Lower leg skin (tissue), 4 donors: ENCODE data around the gene TRAF4. TPM values are rescaled to one million over a fixed set of nuclear protein-coding genes. Genes with fewer than 3 reads are reported as not detected.
A peak's percentile ranks its signal among the peaks of the same experiment; 100 is the strongest.
"Not testable (repeated sequence)": the region's sequence is repeated elsewhere in the genome, so short reads cannot be mapped to it uniquely, and the experiment has no call there.

Experiments used
- DNase-seq, 2 donors: peaks; one replicate each; pipeline ENCODE4 v3.0.0-alpha.2; 2019; ENCODE audit warnings: low spot score in 2 of 2
- H3K4me3 ChIP-seq: fragments of 200-600 bp; sonication (generic); 2 replicates; pipeline ENCODE4 v1.5.1; 2017; ENCODE audit warnings: mild to moderate bottlenecking, low read depth; ENCODE audit not compliant: poor library complexity, severe bottlenecking
- POLR2A ChIP-seq, 2 donors: fragments of 450-650 bp; IDR thresholded peaks; one replicate each; pipeline ENCODE4 v1.6.1; 2016 to 2017; ENCODE audit warnings: antibody characterized with exemption in 2 of 2, mild to moderate bottlenecking in 1 of 2, moderate library complexity in 1 of 2
- WGBS, 2 donors: methylation state at CpG; one replicate each; pipeline ENCODE4 v1.1.5; 2018; 5-methylcytosine and 5-hydroxymethylcytosine counted together
- intact Hi-C: fragments of 100-400 bp; cut with DNase I; formaldehyde crosslinking; loops from one replicate; pipeline ENCODE4 v1.15.0; 2023; ENCODE audit warnings: low total_unique reads
- total RNA-seq, 4 donors: library from RNA; depleted of rRNA; stranded (reverse); fragments of >200 nt; gene quantifications; one replicate each; pipeline ENCODE4 v1.1.0, GENCODE V29; 2016
- TF ChIP-seq, protein P1 (sequence below), 3 donors: fragments of 450-650 bp; IDR thresholded peaks; one replicate each; pipeline ENCODE4 v1.5.1; 2016; ENCODE audit warnings: antibody characterized with exemption in 3 of 3, mild to moderate bottlenecking in 3 of 3, moderate library complexity in 2 of 3

The TRAF4 gene
- total RNA-seq, 4 donors from 2014 or later, result 11.0 to 30.9 (median 21.8) TPM

DNA sequence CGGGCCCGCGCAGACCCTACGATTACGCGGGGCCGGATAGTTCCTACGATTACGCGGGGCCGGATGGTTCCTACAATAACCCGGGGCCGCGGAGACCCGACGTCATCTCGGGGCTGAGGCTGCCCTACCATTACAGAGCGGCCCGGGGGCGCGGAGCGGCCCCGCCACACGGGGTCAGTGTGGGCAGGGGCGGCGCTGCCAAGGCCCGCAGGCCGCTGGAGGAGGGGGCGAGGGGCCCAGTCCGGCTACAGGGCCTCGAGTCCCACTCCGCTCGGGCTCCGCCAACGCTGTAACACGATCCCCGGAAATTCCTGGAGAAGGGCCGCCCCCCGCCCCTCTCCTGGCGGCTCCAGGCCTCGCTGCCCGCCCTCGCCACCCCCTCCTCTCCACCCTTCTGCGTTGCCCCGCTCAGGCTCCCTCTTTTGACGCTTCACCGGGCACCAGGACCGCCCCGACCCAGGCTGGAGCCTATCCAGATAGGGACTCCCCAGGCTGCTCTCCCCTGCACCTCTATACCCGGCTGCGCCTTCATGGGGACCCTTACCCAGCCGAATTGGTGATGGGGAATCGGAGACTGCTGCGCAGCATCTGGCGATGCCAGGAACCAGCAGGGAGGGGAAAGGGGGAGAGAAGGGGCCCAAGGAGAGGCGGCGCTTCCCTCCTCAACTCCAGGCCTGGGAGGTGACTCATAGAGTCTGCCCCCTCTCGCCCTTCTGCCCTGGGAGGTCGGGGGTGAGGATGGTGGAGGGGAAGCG lies 26.1 kb upstream of the TRAF4 start, which contains the start of gene RAB34:
Gene RAB34, minus strand, starts transcription at position 291 of the 755 bp plus-strand sequence. CDS start 602 bp downstream, outside the sequence.
- DNase-seq, result peak; percentile 69 to 94
- TF ChIP-seq POLR2A (IDR thresholded peaks at IDR 0.05), result no peak
- TF ChIP-seq, protein P1, sequence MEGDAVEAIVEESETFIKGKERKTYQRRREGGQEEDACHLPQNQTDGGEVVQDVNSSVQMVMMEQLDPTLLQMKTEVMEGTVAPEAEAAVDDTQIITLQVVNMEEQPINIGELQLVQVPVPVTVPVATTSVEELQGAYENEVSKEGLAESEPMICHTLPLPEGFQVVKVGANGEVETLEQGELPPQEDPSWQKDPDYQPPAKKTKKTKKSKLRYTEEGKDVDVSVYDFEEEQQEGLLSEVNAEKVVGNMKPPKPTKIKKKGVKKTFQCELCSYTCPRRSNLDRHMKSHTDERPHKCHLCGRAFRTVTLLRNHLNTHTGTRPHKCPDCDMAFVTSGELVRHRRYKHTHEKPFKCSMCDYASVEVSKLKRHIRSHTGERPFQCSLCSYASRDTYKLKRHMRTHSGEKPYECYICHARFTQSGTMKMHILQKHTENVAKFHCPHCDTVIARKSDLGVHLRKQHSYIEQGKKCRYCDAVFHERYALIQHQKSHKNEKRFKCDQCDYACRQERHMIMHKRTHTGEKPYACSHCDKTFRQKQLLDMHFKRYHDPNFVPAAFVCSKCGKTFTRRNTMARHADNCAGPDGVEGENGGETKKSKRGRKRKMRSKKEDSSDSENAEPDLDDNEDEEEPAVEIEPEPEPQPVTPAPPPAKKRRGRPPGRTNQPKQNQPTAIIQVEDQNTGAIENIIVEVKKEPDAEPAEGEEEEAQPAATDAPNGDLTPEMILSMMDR (IDR thresholded peaks at IDR 0.05), result no peak
- WGBS, 2 donors, result 1 to 2% methylated on average over 37 to 53 of the region's 60 CpGs
- peak within 1 kb of the TSS; percentile 48 for H3K4me3 ChIP-seq
- intact Hi-C loops, result no loop called here

DNA sequence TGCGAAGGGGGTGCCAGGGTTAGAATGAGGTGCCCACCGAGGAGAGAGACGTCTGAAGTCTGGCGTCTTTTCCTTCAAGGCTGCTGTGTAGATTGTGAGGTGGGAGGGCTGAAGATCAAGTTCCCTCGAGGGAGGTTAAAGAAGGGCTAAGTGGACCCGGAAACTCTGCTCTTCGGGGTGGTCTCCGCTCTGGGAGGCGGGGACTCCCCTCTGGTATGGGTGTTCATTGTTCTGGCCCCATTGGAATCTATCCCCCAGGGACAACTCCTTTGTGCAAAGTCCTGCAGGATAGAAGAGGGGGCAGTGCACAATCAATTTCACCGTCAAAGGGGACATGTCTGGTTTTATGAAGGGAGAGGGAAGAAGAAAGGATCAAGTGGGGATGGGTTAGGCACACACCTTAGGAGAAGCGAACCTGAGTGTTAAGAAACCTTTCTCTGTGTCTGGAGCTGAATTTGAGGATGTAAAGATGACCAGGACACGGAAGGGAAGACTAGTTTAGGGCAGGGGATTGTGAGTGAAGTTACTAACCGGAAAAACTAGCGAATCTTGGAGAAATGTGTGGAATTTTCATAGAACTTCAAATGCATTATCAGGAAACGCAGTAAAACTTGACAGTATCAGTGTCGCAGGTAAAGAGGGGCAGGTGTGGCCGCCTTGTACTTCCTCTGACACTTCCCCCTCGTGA lies 25.3 kb upstream of the TRAF4 start:
- no peak for DNase-seq
- intact Hi-C loops, result no loop called here
- H3K4me3 ChIP-seq, result no peak overlapping the region
- WGBS, 2 donors, result 31 to 32% methylated on average over 18 of the region's 18 CpGs
- TF ChIP-seq, protein P1 (IDR thresholded peaks at IDR 0.05), result no peak
- no peak for TF ChIP-seq POLR2A (IDR thresholded peaks at IDR 0.05)

DNA sequence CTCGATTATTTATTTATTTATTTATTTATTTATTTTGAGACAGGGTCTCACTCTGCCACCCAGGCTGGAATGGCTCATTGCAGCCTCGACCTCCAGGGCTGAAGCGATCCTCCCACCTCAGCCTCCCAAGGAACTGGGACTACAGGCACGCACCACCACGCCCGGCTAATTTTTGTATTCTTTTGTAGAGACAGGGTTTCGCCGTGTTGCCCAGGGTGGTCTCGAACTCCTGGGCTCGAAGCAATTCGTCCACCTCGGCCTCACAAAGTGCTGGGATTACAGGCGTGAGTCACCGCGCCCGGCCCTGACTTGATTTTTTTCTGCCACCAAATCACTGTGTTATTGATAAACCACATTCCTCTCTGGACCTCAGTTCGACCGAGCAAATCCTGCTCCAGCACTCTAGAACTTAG lies 24.8 kb upstream of the TRAF4 start:
- no peak for TF ChIP-seq POLR2A (IDR thresholded peaks at IDR 0.05)
- TF ChIP-seq, protein P1 (IDR thresholded peaks at IDR 0.05), result no peak
- intact Hi-C loops, result no loop called here
- DNase-seq, result no peak
- no peak overlapping the region for H3K4me3 ChIP-seq
- 31 to 33% methylated on average over 18 of the region's 18 CpGs for WGBS, 2 donors

DNA sequence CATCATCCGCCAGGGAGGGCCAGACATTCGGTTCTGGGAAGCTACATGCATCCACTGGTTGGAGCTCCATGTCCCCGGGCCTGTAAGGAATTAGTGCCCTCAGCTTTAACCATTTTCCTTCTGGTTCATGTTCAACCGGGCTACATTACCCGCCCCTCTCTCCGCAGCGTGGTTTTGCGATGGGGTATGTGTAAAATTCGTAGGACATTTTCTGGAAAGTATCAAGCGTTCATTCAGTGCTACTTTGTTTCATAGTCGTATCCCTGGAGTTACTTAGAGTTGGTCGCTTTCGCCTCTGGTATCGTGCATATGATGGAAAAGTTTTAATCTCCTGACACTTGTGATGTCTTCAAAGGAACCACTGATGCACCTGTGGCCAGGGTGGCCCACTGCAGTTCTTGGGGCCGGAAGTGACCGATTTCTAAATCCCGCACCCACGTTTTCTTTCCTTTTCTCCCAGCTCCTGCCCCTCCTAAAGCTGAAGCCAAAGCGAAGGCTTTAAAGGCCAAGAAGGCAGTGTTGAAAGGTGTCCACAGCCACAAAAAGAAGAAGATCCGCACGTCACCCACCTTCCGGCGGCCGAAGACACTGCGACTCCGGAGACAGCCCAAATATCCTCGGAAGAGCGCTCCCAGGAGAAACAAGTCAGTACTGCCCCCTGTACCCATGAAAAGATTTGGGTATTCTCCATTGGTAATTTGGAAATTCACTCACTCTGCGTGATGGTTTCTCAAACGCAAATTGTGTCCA lies 23.4 kb upstream of the TRAF4 start:
- DNase-seq, result no peak
- intact Hi-C loops, result no loop called here
- WGBS, 2 donors, result 1 to 3% methylated on average over 28 to 30 of the region's 30 CpGs
- peak overlapping the region; percentile 75 for H3K4me3 ChIP-seq
- TF ChIP-seq, protein P1 (IDR thresholded peaks at IDR 0.05), result no peak
- TF ChIP-seq POLR2A (IDR thresholded peaks at IDR 0.05), result no peak

DNA sequence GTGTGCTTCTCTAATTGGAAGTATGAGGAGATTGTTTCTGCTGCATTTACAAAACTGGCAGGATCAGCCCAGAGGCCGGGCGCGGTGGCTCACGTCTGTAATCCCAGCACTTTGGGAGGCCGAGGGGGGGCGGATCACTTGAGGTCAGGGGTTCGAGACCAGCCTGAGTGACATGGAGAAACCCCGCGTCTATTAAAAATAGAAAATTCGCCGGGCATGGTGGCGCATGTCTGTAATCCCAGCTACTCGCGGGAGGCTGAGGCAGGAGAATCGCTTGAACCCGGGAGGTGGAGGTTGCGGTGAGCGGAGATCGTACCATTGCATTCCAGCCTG lies 22.8 kb upstream of the TRAF4 start:
- intact Hi-C loops, DNase-seq: not testable (repeated sequence)
- 29 to 31% methylated on average over 19 of the region's 19 CpGs for WGBS, 2 donors
- peak overlapping the region; percentile 75 for H3K4me3 ChIP-seq
